NCI-H1930 (cell line): ENCODE data around the gene NATD1.
A peak's percentile ranks its signal among the peaks of the same experiment; 100 is the strongest.
"Not testable (repeated sequence)": the region's sequence is repeated elsewhere in the genome, so short reads cannot be mapped to it uniquely, and the experiment has no call there.

ENCODE experiments used
- DNase-seq, 2 experiments: peaks; one replicate each; lab custom pipeline; 2025; lab: John Stamatoyannopoulos, UW

The NATD1 gene

DNA sequence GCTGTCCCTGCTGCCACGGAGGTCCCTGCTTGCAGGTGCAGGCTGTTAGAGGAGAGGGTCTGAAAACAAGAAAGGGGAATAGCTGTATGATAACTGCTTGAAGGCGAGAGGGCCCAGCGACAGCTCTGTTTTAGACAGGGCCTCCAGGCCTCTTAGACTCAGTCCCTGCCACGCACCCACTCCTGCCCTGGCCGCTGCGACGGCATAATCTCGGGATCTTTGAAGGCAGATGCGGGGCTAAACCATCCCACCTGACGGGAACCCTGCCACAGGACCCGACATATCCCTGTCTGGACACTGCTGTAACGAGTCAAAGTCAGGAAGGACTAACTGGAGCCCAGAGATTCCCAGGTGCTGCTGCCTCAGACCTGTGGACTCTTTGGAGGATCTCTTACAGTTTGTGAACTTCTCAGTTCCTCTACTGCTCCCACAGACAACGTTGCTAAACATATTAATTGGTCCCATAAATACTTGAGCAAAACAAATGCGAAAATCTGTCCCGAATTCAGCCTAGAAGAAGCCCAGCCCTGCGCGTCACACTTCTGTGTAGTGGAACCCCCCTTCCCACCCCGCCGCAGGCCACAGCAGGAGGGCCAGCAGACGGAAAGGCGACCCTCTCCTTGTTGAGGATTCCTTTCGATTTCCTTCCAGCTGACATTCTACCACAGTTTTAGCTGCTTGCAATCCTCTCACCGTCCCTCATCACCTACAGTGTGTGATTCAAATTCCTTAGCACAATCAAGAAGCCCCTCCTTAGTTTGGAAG, 38.3 kb downstream of the NATD1 start:
- DNase-seq, result no peak

- DNase-seq, result peak; percentile 89
Measured at GRCh38 chr17:21214015-21214776, 39.0 kb downstream of the NATD1 start, which contains the start of gene TMEM11. TMEM11 (minus strand) TSS chr17:21214161; CDS start chr17:21214152, 9 bp downstream.

GRCh38 chr17:21213638-21214014, 39.6 kb downstream of the NATD1 start:
- DNase-seq, result no peak

DNA sequence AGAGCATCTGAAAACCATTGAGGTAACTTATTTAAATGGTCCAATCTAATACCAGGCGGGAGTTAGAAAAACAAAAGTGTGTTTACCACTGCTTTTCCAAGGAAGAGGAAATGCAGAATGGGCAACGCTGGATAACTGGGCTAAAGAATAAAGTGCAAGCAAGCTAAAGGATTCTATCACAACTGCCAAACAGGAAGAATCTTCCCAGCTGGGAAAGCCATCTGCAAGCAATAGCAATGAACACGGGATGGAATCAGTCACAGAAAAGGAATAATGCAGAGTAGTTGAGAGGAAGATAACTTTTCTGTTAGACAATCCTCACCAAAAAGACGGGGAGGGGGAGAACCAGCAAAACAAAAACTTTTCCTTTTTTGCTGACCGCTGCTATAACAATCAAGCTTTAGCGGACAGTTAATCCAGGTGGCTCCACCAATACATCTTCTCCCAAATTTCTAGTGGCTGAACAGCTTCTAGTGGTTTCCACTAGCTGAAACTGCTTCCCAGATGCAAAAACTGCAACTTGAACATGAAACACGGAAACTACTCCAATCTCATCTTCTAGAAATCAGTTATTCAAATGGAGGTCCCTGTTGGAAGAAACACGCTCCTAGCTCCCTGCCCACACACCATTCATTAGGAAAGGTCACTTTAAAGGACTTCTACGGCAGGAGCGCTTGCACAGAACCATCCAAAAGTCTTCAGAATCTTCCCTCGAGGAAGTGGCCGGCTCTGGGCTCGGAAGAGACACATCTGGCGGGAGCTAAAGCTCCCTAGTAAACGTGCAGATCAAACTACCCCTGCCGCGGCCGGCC, 40.2 kb downstream of the NATD1 start:
- no peak for DNase-seq

- DNase-seq, result no peak
Measured at GRCh38 chr17:21211825-21212479, 41.3 kb downstream of the NATD1 start.

DNA sequence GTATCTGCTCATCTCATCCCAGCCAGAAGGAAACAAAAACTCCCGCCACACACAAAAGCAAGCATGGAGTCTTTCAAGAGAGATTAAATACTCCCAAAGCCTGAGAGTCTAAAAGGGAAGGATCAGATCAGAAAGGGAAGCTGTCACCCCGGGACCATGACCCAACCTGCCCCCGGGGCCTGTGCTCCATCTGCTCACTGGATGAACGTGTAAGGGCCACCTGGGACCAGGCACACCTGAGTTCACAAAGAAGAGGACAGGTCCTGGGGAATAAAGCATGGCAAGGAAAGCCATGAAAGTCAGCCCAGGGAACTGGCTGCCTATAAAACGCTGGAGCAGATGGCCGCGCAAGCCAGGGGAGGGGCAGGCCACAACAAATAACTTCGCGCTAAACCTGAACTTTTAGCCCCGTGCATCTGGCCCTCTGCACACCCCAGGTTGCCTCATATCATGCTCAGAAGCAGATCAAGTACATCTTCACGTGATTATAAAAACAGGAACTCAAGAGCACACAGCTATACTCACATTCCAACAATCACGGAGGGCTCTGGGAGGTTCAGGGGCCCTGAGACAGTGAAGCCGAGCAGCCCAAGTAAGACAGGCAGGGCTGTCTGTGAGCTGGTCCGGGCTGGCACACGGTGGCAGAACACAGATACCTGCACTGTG, 42.7 kb downstream of the NATD1 start:
- DNase-seq, result no peak

DNA sequence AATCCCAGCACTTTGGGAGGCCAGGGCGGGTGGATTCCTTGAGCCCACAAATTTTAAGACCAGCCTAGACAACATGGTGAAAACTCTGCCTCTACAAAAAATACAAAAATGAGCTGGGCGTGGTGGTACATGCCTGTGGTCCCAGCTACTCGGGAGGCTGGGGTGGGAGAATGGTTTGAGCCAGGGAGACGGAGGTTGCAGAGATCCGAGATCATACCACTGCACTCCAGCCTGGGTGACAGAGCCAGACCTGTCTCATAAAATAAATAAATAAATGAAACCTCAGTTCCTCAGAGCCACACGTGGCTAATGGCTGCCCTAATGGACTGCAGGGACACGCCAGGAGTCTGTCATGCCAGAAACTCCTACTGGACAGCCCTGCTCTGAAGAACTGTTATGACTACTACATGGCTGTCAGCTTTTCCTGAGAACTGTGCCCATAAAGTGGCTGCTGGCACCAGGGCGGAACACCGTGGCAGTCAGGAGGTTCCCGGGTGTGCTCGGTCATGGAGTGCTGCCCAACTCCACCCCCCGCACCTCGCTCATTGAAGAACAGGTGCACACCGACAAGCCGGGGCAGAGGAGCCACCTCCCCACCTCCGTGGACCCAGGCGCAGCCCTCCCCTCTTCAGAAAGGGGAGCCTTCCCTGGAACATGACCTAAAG, 43.6 kb downstream of the NATD1 start:
- no peak for DNase-seq

DNA sequence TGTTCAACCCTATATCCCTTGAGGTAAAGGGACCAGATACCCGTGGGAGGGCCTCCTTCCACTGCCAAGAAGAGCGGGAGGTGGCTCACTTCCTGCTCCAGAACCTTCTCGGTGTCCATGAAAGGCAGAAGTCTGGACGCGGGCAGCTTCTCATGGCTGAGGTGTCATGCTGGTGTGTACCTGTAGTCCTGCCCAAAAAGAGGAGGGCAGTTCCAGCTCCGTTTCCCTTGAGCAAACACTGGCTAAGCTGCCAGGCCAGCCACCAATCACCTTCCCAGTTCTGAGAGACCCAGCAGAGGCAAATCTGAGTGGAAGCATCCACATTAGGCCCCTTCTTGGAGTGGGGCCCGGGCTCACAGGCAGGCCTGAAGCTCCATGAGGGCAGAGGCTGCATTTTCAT, 44.9 kb downstream of the NATD1 start:
- DNase-seq, result no peak

DNA sequence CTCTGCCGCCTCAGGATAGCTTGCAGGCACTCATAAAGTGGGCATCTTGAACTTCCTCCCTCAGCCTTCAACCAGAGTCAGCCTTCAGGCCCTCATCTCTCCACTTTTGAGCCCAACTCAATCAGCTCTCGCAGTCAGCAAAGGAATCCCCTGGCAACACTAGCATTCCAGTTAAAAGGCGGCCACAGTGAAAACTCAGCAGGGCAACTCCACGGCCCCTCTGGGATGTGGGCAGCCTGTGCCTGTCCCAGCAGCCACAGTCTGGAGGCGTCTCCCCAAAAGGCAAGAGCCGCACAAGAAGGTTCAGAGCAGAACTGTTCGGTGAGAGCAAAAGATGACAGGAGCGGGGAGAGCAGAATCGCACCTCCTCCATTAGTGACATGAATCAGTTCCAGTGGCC, 48.3 kb downstream of the NATD1 start:
- no peak for DNase-seq

- no peak for DNase-seq
Measured at GRCh38 chr17:21202512-21202911, 50.7 kb downstream of the NATD1 start.

DNA sequence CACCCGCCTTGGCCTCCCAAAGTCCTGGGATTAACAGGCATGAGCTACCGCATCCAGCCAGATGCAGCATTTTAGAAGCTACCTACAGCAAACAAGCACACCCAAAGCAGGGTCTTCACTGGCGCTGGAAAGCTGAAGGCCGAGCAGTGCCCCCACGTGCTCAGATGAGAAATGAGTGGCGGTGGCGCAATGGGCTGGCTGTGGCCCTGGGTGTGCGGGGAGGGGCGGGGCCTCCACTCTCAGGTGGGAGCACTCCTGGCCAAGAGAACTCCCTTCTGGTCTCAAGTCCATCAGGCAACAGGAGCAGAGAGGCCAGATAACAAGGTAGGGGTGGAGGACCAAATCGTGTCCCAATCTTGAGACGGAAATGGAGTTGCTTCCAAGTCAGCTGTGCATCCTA, 51.3 kb downstream of the NATD1 start:
- no peak for DNase-seq

- no peak for DNase-seq
Measured at GRCh38 chr17:21201298-21201595, 52.0 kb downstream of the NATD1 start.

- DNase-seq, result no peak
Measured at GRCh38 chr17:21200590-21201297, 52.5 kb downstream of the NATD1 start.

DNA sequence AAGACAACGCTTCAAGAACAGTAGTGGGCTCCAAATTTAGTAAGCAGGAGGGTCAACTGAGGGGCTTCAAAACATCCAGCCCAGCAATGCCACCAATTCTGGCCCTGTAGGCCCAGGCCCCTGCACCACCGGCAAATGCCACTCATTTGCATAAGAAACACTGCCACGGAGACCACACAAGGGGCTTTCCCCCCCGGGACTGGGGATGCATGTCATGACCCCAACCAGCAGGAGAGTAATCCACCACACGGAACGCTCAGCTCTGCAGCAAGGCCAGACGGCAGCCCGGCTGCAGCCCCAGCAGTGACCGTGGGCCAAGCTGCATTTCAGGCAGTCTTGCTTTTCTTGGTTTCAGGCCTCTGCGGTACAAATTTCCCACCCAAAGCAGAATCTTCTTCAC, 53.4 kb downstream of the NATD1 start:
- no peak for DNase-seq

GRCh38 chr17:21199311-21199710, 53.9 kb downstream of the NATD1 start:
- DNase-seq, result no peak

- DNase-seq, result no peak
Measured at GRCh38 chr17:21198411-21198810, 54.8 kb downstream of the NATD1 start.

DNA sequence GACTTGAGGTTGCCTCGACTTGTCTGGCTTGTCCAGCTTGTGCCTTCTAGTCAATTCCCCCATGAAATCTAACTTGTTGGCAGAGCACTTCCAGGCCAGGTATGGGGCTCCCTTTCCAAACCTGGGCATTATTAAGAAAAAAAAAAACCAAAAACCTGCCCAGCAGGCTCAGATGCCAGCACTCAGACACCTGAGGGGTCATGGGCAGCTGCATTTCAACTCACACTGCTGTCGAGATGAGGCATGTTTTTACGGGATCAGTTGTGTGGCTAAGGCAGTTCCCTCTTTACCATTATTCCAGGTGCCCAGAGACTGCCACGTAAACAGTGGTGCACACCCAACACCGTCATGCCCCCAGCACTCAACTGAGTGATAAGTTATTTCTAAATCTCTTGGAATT, 57.1 kb downstream of the NATD1 start:
- no peak for DNase-seq

GRCh38 chr17:21194703-21195102, 58.5 kb downstream of the NATD1 start:
- no peak for DNase-seq

DNA sequence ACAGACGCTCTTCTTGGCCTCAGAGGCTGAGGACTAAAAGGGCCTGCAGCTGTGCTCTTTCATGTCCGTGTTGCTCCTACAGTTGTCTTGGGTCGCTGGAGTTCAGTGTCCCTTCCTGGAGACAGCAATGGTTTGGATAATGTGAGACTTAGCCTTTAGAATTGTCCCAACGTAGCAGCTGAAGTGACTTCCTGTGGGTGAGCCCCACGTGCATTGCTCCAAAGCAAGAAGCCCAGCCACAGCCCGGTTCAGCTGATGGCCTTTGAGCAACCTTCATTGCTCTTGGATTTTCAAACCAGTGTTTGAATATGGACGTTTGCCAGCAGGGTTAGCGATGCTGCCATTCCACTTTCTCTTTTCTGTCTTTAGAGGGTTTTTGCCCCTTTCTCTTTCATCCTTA, 59.0 kb downstream of the NATD1 start:
- no peak for DNase-seq

DNA sequence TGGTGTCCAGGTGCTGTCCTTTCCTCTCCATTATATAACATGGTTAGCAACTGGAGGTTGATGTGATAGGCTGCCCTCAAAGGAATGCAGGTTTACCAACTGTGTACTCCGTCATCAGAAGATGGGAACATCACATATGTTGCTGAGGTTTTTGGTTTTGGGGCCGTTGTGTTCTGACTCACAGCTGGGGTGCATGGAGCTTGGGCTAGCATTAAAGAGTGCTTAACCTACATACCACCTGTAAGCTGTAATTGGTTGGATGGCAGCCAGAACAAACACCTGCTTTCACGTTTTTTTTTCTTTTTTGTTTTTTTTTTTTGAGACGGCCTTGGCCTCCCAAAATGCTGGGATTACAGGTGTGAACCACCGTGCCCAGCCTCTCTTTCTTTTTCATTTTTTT, 60.2 kb downstream of the NATD1 start:
- no peak for DNase-seq

DNA sequence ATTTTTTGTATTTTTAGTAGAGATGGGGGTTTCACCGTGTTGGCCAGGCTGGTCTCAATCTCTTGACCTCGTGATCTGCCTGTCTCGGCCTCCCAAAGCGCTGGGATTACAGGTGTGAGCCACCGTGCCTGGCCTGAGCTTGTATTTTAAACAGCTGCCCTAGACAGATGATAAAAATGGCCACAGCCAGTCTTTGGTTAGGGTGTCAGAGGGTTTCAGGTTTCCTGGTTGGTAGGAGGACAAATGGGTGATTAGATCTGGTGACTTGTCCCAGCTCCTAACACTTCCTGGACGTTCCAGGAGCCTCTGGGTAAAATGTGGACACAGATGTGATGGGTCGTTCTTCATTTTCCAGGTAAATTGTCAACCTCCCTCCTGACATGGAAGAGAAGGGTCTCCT, 60.8 kb downstream of the NATD1 start:
- DNase-seq, result not testable (repeated sequence)
